IMR-90 (cell line): ENCODE data around the gene CPSF7.
A peak's percentile ranks its signal among the peaks of the same experiment; 100 is the strongest.

Experiments used
- CEBPB ChIP-seq: IDR thresholded peaks from 2 replicates; pipeline ENCODE4 v1.6.1; 2012; ENCODE audit warnings: low read depth, low read length, improper control_type of control experiment
- CTCF ChIP-seq: conservative IDR thresholded peaks from 2 replicates; pipeline ENCODE4 v1.5.1; 2012; ENCODE audit warnings: mild to moderate bottlenecking, low read depth, low read length, improper control_type of control experiment
- MAFK ChIP-seq: IDR thresholded peaks from 2 replicates; pipeline ENCODE4 v1.6.1; 2012; ENCODE audit warnings: low read depth, low read length, improper control_type of control experiment
- POLR2A ChIP-seq: IDR thresholded peaks from 2 replicates; pipeline ENCODE4 v1.6.1; 2012; ENCODE audit warnings: mild to moderate bottlenecking, low read depth, low read length
- RFX5 ChIP-seq: IDR thresholded peaks from 2 replicates; pipeline ENCODE4 v1.8.0; 2012; ENCODE audit warnings: low read depth, mild to moderate bottlenecking, low read length, moderate library complexity
- TF ChIP-seq, protein P1 (sequence below): fragments of 150-350 bp; IDR thresholded peaks from 2 replicates; pipeline ENCODE4 v1.6.1; 2016; ENCODE audit warnings: low read depth, mild to moderate bottlenecking, low read length, moderate library complexity, borderline replicate concordance
- TF ChIP-seq, protein P2 (sequence below): fragments of 150-350 bp; IDR thresholded peaks from 2 replicates; pipeline ENCODE4 v1.6.1; 2017; ENCODE audit warnings: mild to moderate bottlenecking, antibody characterized with exemption, low read length, low read depth

DNA sequence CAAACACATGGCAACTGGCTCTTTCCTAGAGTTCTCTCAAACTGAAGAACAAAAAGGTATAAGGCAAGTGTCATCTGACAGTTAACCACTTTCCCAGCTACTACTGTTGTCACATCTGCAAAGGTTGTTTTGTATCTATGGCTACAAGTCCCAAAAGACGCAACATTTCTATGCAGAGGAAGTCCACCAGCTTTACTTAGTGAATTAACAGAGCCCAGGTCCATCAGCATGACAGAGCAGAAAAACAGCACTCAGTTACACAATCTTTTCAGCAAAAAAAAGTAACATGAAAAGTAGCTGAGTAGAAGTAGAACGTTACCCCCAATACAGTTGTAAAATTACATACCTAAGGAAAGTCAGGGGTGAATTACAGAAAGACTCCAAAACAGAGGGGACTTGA is 12.1 kb downstream of the CPSF7 start:
- TF ChIP-seq CTCF, result no peak
- TF ChIP-seq, protein P1, sequence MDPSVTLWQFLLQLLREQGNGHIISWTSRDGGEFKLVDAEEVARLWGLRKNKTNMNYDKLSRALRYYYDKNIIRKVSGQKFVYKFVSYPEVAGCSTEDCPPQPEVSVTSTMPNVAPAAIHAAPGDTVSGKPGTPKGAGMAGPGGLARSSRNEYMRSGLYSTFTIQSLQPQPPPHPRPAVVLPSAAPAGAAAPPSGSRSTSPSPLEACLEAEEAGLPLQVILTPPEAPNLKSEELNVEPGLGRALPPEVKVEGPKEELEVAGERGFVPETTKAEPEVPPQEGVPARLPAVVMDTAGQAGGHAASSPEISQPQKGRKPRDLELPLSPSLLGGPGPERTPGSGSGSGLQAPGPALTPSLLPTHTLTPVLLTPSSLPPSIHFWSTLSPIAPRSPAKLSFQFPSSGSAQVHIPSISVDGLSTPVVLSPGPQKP, result no peak
- TF ChIP-seq, protein P2, sequence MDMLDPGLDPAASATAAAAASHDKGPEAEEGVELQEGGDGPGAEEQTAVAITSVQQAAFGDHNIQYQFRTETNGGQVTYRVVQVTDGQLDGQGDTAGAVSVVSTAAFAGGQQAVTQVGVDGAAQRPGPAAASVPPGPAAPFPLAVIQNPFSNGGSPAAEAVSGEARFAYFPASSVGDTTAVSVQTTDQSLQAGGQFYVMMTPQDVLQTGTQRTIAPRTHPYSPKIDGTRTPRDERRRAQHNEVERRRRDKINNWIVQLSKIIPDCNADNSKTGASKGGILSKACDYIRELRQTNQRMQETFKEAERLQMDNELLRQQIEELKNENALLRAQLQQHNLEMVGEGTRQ, result no peak
- no peak for TF ChIP-seq MAFK
- TF ChIP-seq POLR2A, result no peak
- TF ChIP-seq RFX5, result no peak
- TF ChIP-seq CEBPB, result peak; percentile 19; the same call in 1 of the 2 replicates
